Thyroid gland (tissue), 4 donors: ENCODE results near the gene VCAN. TPM values are rescaled to one million over a fixed set of nuclear protein-coding genes. Genes with fewer than 3 reads are reported as not detected.

Source experiments
- DNase-seq, 2 donors: peaks; one replicate each; pipeline ENCODE4 v3.0.0-alpha.2; 2019
- H3K27ac ChIP-seq, 3 donors: fragments of 200-600 bp; sonication (generic); 1 replicate in 2 of 3; 2 replicates in 1 of 3; pipeline ENCODE4 v1.5.1; 2016 to 2019; ENCODE audit warnings: mild to moderate bottlenecking in 1 of 3, moderate library complexity in 1 of 3
- H3K27me3 ChIP-seq: fragments of 200-600 bp; sonication (generic); one replicate; pipeline ENCODE4 v1.5.1; 2019
- H3K36me3 ChIP-seq, 2 donors: fragments of 200-600 bp; sonication (generic); one replicate each; pipeline ENCODE4 v1.5.1; 2016 to 2019
- H3K4me1 ChIP-seq, 2 donors: fragments of 200-600 bp; sonication (generic); one replicate each; pipeline ENCODE4 v1.5.1; 2017 to 2019
- H3K4me3 ChIP-seq, 3 donors: fragments of 200-600 bp; sonication (generic); replicated peaks in 1 of 3; 1 replicate in 2 of 3; 2 replicates in 1 of 3; pipeline ENCODE4 v1.5.1; 2016; ENCODE audit warnings: mild to moderate bottlenecking in 1 of 3
- H3K9me3 ChIP-seq: fragments of 200-600 bp; sonication (generic); one replicate; pipeline ENCODE4 v1.5.1; 2017
- POLR2A ChIP-seq, 2 donors: fragments of 450-650 bp; IDR thresholded peaks; one replicate each; pipeline ENCODE4 v1.6.1; 2017; ENCODE audit warnings: antibody characterized with exemption in 2 of 2, mild to moderate bottlenecking in 2 of 2, moderate library complexity in 1 of 2
- WGBS, 2 donors: methylation state at CpG; one replicate each; pipeline ENCODE4 v1.1.5; 2017; 5-methylcytosine and 5-hydroxymethylcytosine counted together
- intact Hi-C: fragments of 100-400 bp; cut with DNase I; formaldehyde crosslinking; loops from one replicate; pipeline ENCODE4 v1.15.1; 2023
- total RNA-seq, 4 donors: library from RNA; depleted of rRNA; stranded (reverse); fragments of >200 nt; gene quantifications; one replicate each; pipeline ENCODE4 v1.2.3, GENCODE V29; 2016
- TF ChIP-seq, protein P1 (sequence below), 6 experiments: fragments of 200-600 bp in 3 of 6; fragments of 450-650 bp in 3 of 6; sonication (generic) in 3 of 6; IDR thresholded peaks; one replicate each; pipeline ENCODE4 v1.5.1; 2016 to 2019; ENCODE audit warnings: antibody characterized with exemption in 6 of 6, mild to moderate bottlenecking in 2 of 6, inconsistent platforms in 1 of 6, moderate library complexity in 1 of 6

Gene VCAN
- total RNA-seq, 4 donors from 2014 or later: 9.7 to 50.1 (median 33.1) TPM

DNA sequence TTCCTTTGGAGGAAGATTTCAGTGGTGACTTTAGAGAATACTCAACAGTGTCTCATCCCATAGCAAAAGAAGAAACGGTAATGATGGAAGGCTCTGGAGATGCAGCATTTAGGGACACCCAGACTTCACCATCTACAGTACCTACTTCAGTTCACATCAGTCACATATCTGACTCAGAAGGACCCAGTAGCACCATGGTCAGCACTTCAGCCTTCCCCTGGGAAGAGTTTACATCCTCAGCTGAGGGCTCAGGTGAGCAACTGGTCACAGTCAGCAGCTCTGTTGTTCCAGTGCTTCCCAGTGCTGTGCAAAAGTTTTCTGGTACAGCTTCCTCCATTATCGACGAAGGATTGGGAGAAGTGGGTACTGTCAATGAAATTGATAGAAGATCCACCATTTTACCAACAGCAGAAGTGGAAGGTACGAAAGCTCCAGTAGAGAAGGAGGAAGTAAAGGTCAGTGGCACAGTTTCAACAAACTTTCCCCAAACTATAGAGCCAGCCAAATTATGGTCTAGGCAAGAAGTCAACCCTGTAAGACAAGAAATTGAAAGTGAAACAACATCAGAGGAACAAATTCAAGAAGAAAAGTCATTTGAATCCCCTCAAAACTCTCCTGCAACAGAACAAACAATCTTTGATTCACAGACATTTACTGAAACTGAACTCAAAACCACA, 67.4 kb downstream of the VCAN start:
- TF ChIP-seq POLR2A (IDR thresholded peaks at IDR 0.05): no peak
- TF ChIP-seq, protein P1, sequence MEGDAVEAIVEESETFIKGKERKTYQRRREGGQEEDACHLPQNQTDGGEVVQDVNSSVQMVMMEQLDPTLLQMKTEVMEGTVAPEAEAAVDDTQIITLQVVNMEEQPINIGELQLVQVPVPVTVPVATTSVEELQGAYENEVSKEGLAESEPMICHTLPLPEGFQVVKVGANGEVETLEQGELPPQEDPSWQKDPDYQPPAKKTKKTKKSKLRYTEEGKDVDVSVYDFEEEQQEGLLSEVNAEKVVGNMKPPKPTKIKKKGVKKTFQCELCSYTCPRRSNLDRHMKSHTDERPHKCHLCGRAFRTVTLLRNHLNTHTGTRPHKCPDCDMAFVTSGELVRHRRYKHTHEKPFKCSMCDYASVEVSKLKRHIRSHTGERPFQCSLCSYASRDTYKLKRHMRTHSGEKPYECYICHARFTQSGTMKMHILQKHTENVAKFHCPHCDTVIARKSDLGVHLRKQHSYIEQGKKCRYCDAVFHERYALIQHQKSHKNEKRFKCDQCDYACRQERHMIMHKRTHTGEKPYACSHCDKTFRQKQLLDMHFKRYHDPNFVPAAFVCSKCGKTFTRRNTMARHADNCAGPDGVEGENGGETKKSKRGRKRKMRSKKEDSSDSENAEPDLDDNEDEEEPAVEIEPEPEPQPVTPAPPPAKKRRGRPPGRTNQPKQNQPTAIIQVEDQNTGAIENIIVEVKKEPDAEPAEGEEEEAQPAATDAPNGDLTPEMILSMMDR (IDR thresholded peaks at IDR 0.05): no peak
- WGBS, 2 donors: 86 to 93% methylated on average over 4 of the region's 4 CpGs
- H3K4me1 ChIP-seq: no peaks in the 10 kb centered on the region
- H3K36me3 ChIP-seq: no peaks in the 10 kb centered on the region
- no peaks in the 10 kb centered on the region for H3K9me3 ChIP-seq
- no peak overlapping the region for H3K4me3 ChIP-seq
- DNase-seq: no peak
- H3K27ac ChIP-seq: no peak overlapping the region
- intact Hi-C loops: no loop called here
- no peaks in the 10 kb centered on the region for H3K27me3 ChIP-seq

DNA sequence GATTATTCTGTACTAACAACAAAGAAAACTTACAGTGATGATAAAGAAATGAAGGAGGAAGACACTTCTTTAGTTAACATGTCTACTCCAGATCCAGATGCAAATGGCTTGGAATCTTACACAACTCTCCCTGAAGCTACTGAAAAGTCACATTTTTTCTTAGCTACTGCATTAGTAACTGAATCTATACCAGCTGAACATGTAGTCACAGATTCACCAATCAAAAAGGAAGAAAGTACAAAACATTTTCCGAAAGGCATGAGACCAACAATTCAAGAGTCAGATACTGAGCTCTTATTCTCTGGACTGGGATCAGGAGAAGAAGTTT, 67.9 kb downstream of the VCAN start:
- no peak for DNase-seq

DNA sequence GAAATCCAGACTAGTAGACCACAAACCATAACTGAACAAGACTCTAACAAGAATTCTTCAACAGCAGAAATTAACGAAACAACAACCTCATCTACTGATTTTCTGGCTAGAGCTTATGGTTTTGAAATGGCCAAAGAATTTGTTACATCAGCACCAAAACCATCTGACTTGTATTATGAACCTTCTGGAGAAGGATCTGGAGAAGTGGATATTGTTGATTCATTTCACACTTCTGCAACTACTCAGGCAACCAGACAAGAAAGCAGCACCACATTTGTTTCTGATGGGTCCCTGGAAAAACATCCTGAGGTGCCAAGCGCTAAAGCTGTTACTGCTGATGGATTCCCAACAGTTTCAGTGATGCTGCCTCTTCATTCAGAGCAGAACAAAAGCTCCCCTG, 68.6 kb downstream of the VCAN start:
- WGBS, 2 donors: 81 to 87% methylated on average over 2 of the region's 2 CpGs
- TF ChIP-seq, protein P1 (IDR thresholded peaks at IDR 0.05): no peak
- TF ChIP-seq POLR2A (IDR thresholded peaks at IDR 0.05): no peak
- no peak overlapping the region for H3K4me3 ChIP-seq
- DNase-seq: no peak
- H3K4me1 ChIP-seq: no peaks in the 10 kb centered on the region
- H3K36me3 ChIP-seq: no peaks in the 10 kb centered on the region
- H3K27ac ChIP-seq: no peak overlapping the region
- intact Hi-C loops: no loop called here
- no peaks in the 10 kb centered on the region for H3K27me3 ChIP-seq
- H3K9me3 ChIP-seq: no peaks in the 10 kb centered on the region

More for the DNA sequence above, 67.9 kb downstream of the VCAN start:
- intact Hi-C loops: no loop called here
- TF ChIP-seq, protein P1 (IDR thresholded peaks at IDR 0.05): no peak
- TF ChIP-seq POLR2A (IDR thresholded peaks at IDR 0.05): no peak
- Histone ChIP-seq H3K36me3 (no peaks in the 10 kb centered on the region), H3K4me1 (no peaks in the 10 kb centered on the region), H3K9me3 (no peaks in the 10 kb centered on the region), H3K27ac (no peak overlapping the region), H3K27me3 (no peaks in the 10 kb centered on the region), H3K4me3 (no peak overlapping the region)
- WGBS, 2 donors: 86 to 95% methylated on average over 1 of the region's 1 CpG

DNA sequence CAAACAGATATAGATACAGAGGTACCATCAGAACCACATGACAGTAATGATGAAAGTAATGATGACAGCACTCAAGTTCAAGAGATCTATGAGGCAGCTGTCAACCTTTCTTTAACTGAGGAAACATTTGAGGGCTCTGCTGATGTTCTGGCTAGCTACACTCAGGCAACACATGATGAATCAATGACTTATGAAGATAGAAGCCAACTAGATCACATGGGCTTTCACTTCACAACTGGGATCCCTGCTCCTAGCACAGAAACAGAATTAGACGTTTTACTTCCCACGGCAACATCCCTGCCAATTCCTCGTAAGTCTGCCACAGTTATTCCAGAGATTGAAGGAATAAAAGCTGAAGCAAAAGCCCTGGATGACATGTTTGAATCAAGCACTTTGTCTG, 69.2 kb downstream of the VCAN start:
- WGBS, 2 donors: 81 to 88% methylated on average over 3 of the region's 3 CpGs

DNA sequence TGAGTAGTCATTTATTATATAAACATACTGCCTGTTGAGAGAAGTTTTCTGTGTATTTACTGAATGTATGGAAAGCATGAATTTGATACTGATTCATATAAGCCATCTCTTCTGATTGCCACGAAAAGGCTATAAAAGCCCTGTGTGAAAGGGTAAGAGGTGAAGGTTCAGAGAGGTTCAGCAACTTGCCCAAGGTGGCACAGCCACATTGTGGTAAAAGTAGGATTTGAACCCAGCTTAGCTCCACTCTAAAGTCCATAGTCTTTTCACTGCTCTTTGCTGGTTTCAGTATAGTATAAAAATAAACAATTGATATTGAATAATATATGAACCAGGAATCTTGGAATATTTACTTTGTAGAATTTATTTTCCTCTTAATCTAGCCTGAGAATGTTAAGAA, 71.3 kb downstream of the VCAN start:
- Histone ChIP-seq H3K27me3 (no peaks in the 10 kb centered on the region), H3K36me3 (no peaks in the 10 kb centered on the region), H3K9me3 (no peaks in the 10 kb centered on the region), H3K27ac (no peak overlapping the region), H3K4me1 (no peaks in the 10 kb centered on the region), H3K4me3 (no peak overlapping the region)
- intact Hi-C loops: no loop called here
- no peak for DNase-seq
- WGBS, 2 donors: 59 to 69% methylated on average over 1 of the region's 1 CpG
- TF ChIP-seq, protein P1 (IDR thresholded peaks at IDR 0.05): no peak
- TF ChIP-seq POLR2A (IDR thresholded peaks at IDR 0.05): no peak

More for the DNA sequence above, 69.2 kb downstream of the VCAN start:
- no peak overlapping the region for H3K4me3 ChIP-seq
- H3K36me3 ChIP-seq: no peaks in the 10 kb centered on the region
- intact Hi-C loops: no loop called here
- TF ChIP-seq, protein P1 (IDR thresholded peaks at IDR 0.05): no peak
- TF ChIP-seq POLR2A (IDR thresholded peaks at IDR 0.05): no peak
- DNase-seq: no peak
- H3K27me3 ChIP-seq: no peaks in the 10 kb centered on the region
- no peak overlapping the region for H3K27ac ChIP-seq
- H3K9me3 ChIP-seq: no peaks in the 10 kb centered on the region
- no peaks in the 10 kb centered on the region for H3K4me1 ChIP-seq
